GM20431 (cell line): Measurements from ENCODE around the gene EHBP1.

Experiments
- in situ Hi-C: fragments of 300-500 bp; cut with MseI, MboI; formaldehyde crosslinking; loops from one replicate; pipeline ENCODE4 v1.15.0; 2020; ENCODE audit warnings: low sequenced_read_pairs; ENCODE audit not compliant: unreplicated experiment

The EHBP1 gene

DNA sequence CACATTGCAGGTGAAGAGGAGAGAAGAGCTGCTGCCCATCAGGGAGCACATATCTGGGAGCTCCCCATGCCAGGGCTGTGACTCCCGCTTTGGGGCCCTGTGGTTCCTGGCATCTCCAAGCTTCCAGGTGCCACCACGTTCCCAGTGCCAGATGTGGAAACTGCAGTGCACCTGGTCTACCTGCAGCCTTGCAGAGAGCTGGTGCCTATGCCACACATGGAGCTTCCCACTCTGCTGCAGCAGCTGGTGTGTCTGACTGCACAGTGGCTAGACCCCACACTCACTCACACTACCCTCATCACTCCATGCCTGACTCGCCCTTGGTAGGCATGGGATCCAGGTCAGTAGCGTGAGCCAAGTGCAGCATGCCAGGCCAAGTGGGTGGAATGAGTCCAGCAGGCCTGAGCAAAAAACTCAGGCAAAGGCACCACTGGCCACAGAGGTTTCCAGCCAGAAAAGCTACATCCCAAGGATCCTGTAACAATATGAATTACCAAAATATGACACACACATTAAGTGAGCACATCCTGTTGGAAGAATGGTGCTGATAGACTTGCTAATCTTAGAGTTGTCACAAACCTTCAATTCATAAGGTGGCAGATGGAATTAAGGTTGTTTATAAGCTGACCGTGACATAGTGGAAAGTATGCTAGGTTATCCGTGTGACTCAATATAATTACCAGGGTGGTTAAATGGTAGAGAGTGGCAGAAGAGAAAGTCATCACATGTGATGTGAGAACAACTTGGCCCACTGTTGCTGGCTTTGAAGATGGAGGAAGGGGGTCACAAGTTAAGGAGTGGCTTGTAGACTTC is 150.9 kb downstream of the EHBP1 start:
- in situ Hi-C loops: no loop called here

DNA sequence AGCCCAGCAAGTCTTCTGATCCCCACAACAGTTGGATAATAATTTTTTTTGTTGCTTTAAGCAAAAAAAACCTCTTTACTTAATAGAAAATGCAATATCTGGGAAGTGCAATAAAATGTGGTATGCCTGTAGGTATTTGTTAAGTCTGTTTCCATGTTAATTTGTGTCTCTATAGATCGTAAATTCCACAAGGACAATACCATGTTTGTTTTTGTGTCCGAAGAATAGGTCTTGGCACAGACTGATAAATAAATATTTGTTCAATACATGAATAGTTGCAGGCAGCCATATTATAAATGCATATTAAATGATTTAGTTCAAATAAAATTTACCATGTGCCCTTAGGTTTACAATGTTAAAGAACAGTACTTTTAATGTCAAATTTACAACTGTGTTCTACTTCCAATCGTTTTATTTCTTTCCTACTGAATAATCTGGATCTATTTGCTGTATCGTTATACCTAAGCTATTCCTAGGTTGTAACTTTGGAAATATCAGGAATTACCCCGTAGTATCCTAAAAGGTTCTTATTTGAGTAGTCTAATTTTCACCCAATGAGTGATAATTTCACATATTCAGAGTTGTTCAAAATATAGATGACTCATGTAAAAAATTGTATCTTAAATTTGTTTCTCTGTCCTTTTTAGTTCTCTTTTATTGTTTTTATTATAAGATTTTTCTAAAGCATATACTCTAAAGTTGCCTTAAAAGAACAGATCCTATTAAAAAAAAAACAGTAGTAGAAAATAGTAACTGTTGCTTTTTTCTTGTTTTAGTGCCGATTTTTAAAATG is 151.8 kb downstream of the EHBP1 start:
- in situ Hi-C loops: no loop called here

DNA sequence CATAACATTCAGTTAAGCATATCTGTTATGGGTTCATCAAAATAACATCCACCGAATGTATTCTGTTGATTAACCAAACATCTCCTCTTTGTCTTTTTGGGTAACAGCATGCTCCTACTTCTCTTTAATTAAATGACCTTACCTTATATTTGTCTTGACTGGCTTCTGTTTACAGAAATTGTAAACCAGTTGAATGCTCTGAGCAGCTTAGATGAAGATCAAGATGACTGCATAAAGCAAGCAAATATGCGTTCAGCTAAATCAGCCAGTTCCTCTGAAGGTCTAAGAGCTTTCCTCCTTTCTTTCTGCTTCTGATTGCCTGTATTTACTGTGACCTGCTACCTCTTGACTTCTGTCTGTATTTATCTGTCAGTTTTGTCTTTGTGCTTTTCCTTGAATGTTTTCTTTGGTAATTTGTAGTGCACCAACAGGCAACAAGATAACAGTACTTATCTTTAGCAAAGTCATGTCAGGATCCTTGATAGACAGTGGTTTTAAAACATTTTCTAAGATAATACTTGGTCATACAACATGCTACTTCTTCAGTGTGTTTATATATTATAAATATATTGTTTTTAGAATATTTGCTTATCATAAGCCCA is 152.8 kb downstream of the EHBP1 start:
- in situ Hi-C loops: no loop called here

DNA sequence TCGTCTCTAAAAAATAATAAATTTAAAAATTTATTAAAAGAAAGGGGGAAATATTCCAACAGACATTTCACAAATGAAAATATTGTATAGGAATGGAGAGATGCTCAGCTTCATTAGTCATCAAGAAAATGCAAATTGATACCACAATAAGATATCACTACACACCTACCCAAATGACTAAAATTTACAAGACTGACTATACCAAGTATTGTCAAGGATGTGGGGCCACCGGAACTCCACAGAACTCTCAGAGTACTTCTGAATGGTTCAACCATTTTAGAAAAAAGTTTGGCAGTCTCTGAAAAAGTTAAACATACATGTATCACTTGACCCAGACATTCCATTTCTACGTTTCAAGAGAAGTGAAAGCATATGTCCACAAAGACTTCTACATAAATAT is 163.4 kb downstream of the EHBP1 start:
- in situ Hi-C loops: no loop called here

DNA sequence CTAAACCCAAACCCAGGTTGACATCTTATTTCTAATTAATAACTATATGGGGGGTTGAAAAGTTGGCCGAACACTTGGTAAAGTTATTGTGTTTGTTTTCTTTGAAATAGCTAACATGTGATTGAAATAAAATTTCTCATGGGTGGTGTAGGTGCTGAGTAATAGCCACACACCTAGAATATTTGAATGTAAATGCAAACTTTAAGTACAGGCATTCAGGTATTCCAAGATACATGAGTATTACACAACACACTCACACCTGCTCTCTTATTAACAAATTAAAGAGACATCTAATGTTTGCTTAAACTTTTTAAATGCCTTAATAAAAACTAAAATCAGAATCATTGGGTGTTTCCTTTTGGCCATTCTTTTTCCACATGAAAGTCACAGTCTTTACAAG is 165.5 kb downstream of the EHBP1 start:
- in situ Hi-C loops: no loop called here

DNA sequence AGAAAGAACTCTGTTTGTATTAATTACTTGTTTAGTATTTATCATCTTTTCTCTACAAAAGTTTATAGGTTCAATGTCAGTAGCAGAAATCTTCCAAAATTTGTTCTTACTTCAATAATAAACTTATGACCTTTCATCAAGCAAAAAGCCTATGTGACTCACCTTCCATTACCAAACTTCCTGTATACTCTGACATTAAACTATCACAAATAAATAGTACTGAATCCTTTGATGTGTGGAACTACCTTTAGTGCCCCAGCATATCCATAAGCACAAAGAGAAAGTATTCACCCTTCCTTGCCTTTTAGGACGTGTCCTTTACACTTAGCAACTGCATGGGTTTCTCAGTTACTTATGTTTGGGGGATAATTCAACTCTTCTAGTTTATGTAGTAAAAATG is 166.0 kb downstream of the EHBP1 start:
- in situ Hi-C loops: no loop called here

DNA sequence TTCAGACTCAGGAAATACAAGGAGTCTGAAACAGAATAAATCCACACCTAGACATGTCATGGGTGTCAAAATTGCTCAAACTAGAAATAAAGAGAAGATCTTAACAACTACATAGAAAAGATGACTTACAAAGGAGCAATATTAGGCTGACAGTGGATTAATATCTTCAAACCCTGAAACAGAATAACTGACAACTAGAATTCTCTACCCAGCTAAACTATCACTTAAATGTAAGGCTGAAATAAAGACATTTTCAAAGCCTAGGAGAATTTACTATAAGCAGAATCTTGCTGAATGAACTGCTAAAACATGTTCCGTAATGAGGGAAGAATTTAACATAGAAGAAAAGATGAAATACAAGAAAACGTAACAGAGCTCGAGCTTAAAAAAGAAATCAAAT is 168.1 kb downstream of the EHBP1 start:
- in situ Hi-C loops: no loop called here

DNA sequence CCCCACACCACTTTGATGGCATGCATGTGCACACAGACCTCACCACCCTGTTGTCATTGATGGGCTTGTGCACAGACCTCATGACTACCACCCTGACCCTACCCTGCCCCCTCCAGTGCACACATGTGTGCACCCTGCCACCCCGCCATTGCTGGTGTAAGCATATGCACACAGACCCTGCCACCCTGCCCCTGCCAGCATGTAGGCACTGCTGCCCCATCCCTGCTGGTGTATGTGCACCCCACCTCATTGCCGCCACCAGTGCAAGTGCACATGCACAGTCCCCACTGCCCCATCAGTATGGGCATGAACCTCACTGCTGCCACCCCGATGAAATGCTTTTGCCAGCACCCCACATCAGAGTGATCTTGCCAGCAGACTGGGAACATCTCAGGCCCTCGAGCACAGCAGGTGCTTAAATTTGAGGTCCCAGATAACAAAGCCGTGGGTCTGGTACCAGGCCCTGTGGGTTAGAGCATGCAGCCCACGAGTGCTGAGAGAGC is 169.4 kb downstream of the EHBP1 start:
- in situ Hi-C loops: no loop called here

DNA sequence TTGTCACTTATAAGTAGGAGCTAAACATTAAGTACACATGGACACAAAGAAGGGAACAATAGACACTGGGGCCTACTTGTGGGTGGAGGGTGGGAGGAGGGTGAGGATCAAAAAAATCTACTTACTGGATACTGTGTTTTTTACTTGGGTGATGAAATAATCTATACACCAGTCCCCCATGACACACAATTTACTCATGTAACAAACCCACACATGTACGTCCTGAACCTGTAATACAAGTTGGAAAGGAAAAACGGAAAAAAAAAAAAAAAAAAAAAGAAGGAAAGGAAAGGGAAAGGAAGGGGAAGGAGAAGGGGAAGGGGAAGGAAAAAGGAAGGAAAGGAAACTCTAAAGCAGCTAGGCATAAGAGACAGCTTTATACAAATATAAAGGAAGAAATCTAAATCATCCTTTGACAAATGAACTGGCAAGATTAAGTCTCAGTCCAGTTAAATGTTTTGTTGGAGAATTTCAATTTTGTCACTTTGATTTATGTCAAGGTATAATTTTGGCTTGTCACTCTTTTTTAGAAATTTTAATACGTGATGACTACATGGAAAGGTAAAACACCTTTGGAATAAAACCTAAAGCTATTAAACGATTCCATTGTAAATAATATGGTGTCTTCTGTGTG is 175.8 kb downstream of the EHBP1 start:
- in situ Hi-C loops: no loop called here

DNA sequence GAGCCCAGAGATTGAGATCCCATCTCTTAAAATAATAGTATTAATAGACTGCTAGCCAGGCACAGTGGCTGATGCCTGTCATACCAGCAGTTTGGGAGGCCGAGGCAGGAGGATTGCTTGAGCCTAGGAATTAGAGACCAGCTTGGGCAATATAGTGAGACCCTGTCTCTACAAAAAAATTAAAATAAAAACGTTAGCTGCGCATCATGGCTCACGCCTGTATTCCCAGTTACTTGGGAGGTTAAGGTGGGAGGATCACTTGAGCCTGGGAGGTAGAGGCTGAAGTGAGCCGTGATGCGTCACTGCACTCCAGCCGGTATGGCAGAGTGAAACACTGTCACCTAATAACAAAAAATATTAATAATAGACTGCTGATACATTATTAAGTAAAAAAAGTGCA is 178.1 kb downstream of the EHBP1 start:
- in situ Hi-C loops: no loop called here

DNA sequence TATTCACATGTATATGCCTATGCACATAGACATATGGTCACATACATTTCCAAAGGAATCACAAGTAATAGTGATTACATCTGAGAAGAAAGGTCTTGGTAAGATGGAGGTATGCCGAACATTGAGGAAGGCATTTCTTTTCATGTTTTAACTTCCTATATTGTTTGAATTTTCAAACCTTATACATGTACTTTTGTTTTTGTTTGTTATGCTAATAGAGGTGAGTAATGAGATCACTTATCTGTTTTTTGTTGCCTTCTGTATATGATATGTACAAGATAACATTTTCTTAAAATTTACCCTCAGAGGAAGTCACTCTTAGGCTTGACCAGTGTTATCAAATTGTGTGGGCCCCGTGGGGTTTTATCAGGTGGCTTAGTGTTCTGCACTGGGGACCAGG is 178.6 kb downstream of the EHBP1 start:
- in situ Hi-C loops: no loop called here

DNA sequence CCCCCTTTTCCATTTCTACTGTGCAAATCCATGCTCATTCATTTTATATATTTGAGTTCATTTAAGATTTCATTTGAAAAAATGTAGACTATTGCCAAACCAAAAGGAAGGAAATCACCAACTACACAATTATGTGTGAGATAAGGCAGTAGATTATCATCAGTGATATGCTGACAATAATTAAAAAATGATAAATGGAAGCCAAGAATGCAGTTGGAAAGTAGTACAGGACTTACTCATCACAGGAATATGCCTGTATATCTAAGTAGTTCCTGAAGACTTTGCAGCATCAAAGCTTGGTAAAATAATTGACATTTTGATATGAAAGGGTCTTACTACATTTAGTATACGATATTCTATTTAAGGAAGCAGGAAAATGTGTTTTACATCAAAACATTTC is 179.0 kb downstream of the EHBP1 start:
- in situ Hi-C loops: no loop called here

DNA sequence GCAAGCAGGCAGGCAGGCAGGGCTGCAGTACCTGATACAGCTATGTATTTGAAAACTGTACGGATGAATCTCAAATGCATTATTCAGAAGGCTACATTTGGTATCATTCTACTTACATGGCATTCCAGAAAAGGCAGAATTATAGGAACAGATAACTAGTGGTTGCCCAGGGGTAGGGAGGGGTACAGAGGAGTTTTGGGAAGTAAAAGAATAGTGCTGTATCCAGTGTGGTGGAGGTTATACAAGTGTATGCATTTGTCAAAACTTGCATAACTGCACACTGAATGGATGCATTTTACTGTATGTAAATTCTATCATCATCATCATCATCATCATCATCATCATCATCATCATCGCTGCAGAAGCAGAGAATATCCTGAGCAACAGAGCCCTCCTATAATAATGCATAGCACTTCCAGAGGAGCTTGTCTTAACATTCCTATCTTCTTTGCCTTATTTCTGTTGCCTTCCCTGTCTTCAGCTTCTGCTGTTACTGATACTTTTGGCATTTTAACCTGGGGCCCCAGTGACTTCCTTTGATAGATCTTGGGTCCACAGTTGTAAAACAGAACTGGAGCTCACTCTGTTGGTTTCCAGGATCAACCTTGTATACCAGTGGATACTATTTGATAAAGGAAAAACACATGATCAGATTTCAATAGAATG is 189.6 kb downstream of the EHBP1 start:
- in situ Hi-C loops: no loop called here

DNA sequence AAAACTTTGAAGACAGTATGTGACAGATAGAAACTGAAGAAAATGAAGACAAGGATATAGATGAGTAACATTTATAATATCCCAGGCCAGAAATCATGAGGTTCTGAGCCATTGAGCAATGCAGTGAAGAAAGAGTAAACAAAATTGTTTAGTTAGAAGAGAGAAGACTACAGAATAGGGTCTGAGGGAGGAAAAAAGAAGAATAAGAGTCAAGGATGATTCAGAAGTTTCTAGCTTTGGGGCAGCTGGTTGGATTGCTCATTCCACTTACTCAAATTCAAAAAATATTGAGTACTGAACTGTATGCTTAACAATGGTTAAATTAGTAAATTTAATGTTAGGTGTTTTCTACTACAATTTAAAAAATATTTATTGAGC is 190.1 kb downstream of the EHBP1 start:
- in situ Hi-C loops: no loop called here

DNA sequence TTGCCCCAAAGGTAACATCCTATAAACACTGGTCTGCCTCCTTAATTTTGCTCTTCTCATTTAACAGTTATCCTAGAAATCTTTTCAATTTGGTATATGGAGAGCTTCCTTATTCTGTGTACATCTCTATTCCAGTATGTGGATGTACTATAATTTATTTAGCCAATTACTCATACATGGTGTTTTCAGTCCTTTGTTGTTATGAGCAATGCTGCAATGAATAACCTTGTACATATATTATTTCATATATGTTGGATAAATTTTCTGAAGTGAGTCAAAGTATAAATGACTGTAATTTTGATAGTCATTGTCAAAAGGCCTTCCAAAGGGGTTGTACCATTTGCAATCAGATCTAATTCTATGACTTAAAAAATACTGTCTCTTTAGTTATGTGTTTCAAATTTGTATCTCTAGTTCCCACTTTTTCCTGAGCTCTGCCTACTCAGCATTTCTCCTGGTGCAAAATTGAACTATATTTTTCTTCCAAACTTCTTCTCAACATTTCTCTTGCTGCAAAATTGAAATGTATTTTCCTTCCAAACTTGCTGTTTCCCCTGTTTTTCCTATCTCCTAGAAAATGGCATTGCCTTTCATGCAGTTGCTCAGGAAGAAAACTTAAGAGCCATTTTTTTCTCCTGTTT is 191.8 kb downstream of the EHBP1 start:
- in situ Hi-C loops: no loop called here

DNA sequence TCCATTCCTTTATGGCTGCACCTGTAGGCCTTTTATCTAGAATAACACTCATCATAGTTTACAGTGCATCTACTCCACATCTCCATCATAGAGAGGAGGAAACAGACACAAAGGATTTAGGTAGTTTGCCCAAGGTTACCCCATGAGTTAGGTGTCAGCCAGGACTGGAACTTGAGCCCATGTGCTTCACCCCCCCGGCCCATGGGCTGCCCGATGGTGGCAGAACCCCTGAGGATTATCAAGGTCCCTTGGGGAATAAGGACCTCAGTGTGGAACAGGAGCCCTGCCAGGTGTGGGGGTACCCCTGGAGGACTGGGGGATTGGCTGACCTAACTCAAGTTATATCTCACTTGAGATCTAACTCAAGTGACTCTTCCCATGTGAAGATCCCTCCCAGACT is 198.8 kb downstream of the EHBP1 start:
- in situ Hi-C loops: no loop called here

DNA sequence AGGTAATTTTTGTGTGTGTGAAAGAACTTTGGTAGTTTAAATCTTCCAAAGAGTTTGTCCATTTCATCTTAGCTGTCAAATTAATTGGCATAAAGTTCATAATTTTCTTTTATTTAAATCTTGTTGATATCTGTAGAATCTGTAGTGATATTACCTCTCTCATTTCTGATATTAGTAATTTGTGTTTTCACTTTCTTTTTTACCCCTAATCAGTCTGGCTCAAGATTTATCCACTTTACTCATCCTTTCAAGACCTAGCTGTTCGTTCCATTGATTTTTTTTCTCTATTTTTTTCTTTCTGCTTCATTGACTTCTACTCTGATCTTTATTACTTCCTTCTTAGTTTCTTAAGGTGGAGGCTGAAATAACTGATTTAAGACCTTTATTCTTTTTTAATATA is 202.6 kb downstream of the EHBP1 start:
- in situ Hi-C loops: no loop called here

DNA sequence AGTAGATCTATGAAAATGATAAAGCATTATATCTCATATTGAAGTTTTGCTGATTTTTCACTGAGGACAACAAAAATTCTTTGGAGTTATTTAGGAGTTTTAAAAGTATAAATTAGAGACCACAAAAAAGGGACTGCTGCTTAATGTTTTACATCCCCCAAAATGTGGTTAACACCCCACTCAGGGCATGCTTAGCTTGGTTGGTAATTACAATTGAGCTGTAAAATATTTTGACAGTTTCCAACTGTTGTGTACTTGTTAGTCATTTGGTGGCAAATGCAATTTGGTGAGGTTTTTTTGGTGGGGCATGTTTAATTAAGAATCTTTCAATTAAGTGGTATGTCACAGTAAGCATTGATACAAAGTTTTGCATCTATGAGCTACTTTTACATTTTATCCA is 207.8 kb downstream of the EHBP1 start:
- in situ Hi-C loops: no loop called here

DNA sequence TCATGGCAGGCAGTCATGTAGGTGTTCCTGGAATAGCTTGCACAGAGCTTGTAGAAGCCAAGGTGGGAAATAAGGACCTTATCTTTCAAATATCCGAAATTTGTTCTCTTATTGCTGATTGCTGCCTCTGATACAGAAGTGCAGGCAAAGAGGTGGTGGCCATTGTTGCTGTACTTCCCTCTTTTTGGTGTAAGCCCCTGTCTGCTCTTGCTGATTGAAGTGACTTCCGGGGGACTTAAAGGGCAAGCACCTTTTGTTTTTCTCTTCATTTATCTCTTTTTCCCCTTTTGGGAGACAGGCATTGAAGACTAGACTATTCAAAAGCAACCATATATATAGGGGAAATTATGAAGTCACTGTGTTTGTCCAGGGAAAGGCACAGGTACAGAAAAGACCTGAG is 213.5 kb downstream of the EHBP1 start:
- in situ Hi-C loops: no loop called here

DNA sequence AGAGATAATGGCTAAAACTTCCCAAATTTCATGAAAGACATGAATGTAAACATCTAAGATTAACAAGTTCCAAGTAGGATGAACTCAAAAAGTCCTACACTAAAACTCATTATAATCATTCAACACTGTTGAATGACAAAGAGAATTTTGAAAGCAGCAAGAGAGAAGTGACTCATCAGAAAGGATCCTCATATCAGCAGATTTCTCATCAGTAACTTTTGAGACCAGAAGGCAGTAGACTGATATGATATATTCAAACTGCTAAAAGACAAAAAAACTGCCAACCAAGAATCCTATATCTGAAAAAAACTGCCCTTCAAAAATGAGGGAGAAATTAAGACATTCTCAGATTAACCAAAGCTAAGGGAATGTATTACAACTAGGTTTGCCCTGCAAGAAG is 214.6 kb downstream of the EHBP1 start:
- in situ Hi-C loops: no loop called here
